Activated CD8-positive, alpha-beta memory T cell treated with anti-CD3 and anti-CD28 coated beads for 48 hours (primary cell): Measurements from ENCODE around the gene CELF4.

Experiments
- DNase-seq, 3 experiments: peaks; one replicate each; pipeline ENCODE4 v3.0.0-alpha.2; 2020; ENCODE audit warnings: low read depth in 2 of 3, low spot score in 2 of 3

CELF4 gene

GRCh38 chr18:37246779-37247340, 318.7 kb downstream of the CELF4 start:
- DNase-seq = no peak

- DNase-seq = no peak
These were observed 321.0 kb downstream of the CELF4 start for GRCh38 chr18:37244618-37245017.

GRCh38 chr18:37243741-37244140, 321.9 kb downstream of the CELF4 start:
- DNase-seq = no peak

GRCh38 chr18:37242826-37243560, 322.6 kb downstream of the CELF4 start:
- DNase-seq = no peak

GRCh38 chr18:37242091-37242490, 323.5 kb downstream of the CELF4 start:
- no peak for DNase-seq

- DNase-seq = no peak
These were observed 327.1 kb downstream of the CELF4 start for GRCh38 chr18:37238282-37239108.

- DNase-seq = no peak
These were observed 330.0 kb downstream of the CELF4 start for GRCh38 chr18:37235583-37235982.

- no peak for DNase-seq
These were observed 334.3 kb downstream of the CELF4 start for GRCh38 chr18:37231251-37231650.

- no peak for DNase-seq
These were observed 334.8 kb downstream of the CELF4 start for GRCh38 chr18:37230768-37231167.

- DNase-seq = no peak
These were observed 340.3 kb downstream of the CELF4 start for GRCh38 chr18:37225279-37225678.

- no peak for DNase-seq
These were observed 342.6 kb downstream of the CELF4 start for GRCh38 chr18:37222999-37223378.

- DNase-seq = no peak
These were observed 343.1 kb downstream of the CELF4 start for GRCh38 chr18:37222354-37222998.

- no peak for DNase-seq
These were observed 346.3 kb downstream of the CELF4 start for GRCh38 chr18:37219257-37219656.

GRCh38 chr18:37218022-37218590, 347.5 kb downstream of the CELF4 start:
- no peak for DNase-seq

GRCh38 chr18:37210781-37211180, 354.8 kb downstream of the CELF4 start:
- DNase-seq = no peak

- no peak for DNase-seq
These were observed 358.3 kb downstream of the CELF4 start for GRCh38 chr18:37207343-37207742.

GRCh38 chr18:37199741-37200140, 365.9 kb downstream of the CELF4 start:
- DNase-seq = no peak
